Effector memory CD4-positive, alpha-beta T cell (primary cell): ENCODE measurements around the gene TFB1M.
"Not testable (repeated sequence)": the region's sequence is repeated elsewhere in the genome, so short reads cannot be mapped to it uniquely, and the experiment has no call there.

ENCODE experiments used
- DNase-seq, 3 donors: peaks; one replicate each; pipeline ENCODE4 v3.0.0-alpha.2; 2020
- H3K27ac ChIP-seq: 2 replicates; pipeline ENCODE4 v1.7.0; 2013; ENCODE audit warnings: mild to moderate bottlenecking, low read length, moderate library complexity; ENCODE audit not compliant: insufficient read depth, poor library complexity, severe bottlenecking
- H3K27me3 ChIP-seq: replicated peaks from 2 replicates; pipeline ENCODE4 v1.7.0; 2013; ENCODE audit warnings: mild to moderate bottlenecking, low read length; ENCODE audit not compliant: insufficient read depth, control insufficient read depth, poor library complexity, severe bottlenecking
- H3K36me3 ChIP-seq: 2 replicates; pipeline ENCODE4 v1.7.0; 2013; ENCODE audit warnings: mild to moderate bottlenecking, low read length, moderate library complexity; ENCODE audit not compliant: control insufficient read depth, insufficient read depth
- H3K4me1 ChIP-seq: 2 replicates; pipeline ENCODE4 v1.7.0; 2013; ENCODE audit warnings: low read length, mild to moderate bottlenecking; ENCODE audit not compliant: control insufficient read depth, insufficient read depth, poor library complexity, severe bottlenecking
- H3K4me3 ChIP-seq: 2 replicates; pipeline ENCODE4 v1.7.0; 2013; ENCODE audit warnings: low read length, low read depth, mild to moderate bottlenecking; ENCODE audit not compliant: insufficient read depth, poor library complexity, severe bottlenecking
- H3K9me3 ChIP-seq: 2 replicates; pipeline ENCODE4 v1.7.0; 2013; ENCODE audit warnings: mild to moderate bottlenecking, low read length, moderate library complexity; ENCODE audit not compliant: control insufficient read depth

TFB1M gene

GRCh38 chr6:155269765-155270164, 44.5 kb downstream of the TFB1M start:
- Histone ChIP-seq H3K9me3 (no peaks in the 10 kb centered on the region), H3K4me3 (no peak overlapping the region), H3K27me3 (no peaks in the 10 kb centered on the region), H3K27ac (no peak overlapping the region), H3K4me1 (no peaks in the 10 kb centered on the region), H3K36me3 (peaks cover 8% of the 10 kb centered on the region)
- DNase-seq, result no peak

GRCh38 chr6:155268088-155268867, 46.0 kb downstream of the TFB1M start:
- H3K27ac ChIP-seq, H3K4me3 ChIP-seq, H3K9me3 ChIP-seq, H3K4me1 ChIP-seq, H3K27me3 ChIP-seq, DNase-seq, H3K36me3 ChIP-seq: not testable (repeated sequence)

- H3K4me1 ChIP-seq, result no peaks in the 10 kb centered on the region
- H3K9me3 ChIP-seq, result no peaks in the 10 kb centered on the region
- peaks cover 6% of the 10 kb centered on the region for H3K36me3 ChIP-seq
- DNase-seq, result no peak
- H3K27ac ChIP-seq, result no peak overlapping the region
- no peaks in the 10 kb centered on the region for H3K27me3 ChIP-seq
- no peak overlapping the region for H3K4me3 ChIP-seq
Measured at GRCh38 chr6:155267411-155267810, 46.9 kb downstream of the TFB1M start.

GRCh38 chr6:155265843-155266535, 48.3 kb downstream of the TFB1M start:
- H3K9me3 ChIP-seq, result no peaks in the 10 kb centered on the region
- DNase-seq, result no peak
- peaks cover 8% of the 10 kb centered on the region for H3K36me3 ChIP-seq
- H3K4me1 ChIP-seq, result no peaks in the 10 kb centered on the region
- H3K27me3 ChIP-seq, result no peaks in the 10 kb centered on the region
- no peak overlapping the region for H3K27ac ChIP-seq
- H3K4me3 ChIP-seq, result no peak overlapping the region

GRCh38 chr6:155264693-155265320, 49.5 kb downstream of the TFB1M start:
- Histone ChIP-seq H3K27ac (no peak overlapping the region), H3K4me3 (no peak overlapping the region), H3K9me3 (no peaks in the 10 kb centered on the region)

GRCh38 chr6:155263373-155264063, 50.8 kb downstream of the TFB1M start, which contains the start of gene CLDN20:
TSS of gene CLDN20 (plus strand) at chr6:155264013. CDS start at chr6:155275720, 11,707 bp downstream.
- Histone ChIP-seq H3K4me3 (no peak within 1 kb of the TSS), H3K27ac (no peak within 1 kb of the TSS), H3K27me3 (no peaks in the 10 kb centered on the region), H3K9me3 (no peaks in the 10 kb centered on the region), H3K4me1 (no peaks in the 10 kb centered on the region), H3K36me3 (peaks cover 30% of the 10 kb centered on the region)
- no peak for DNase-seq

More at GRCh38 chr6:155264693-155265320, 49.5 kb downstream of the TFB1M start:
- Histone ChIP-seq H3K36me3 (peaks cover 17% of the 10 kb centered on the region), H3K27me3 (no peaks in the 10 kb centered on the region), H3K4me1 (no peaks in the 10 kb centered on the region)
- DNase-seq, result no peak

GRCh38 chr6:155262655-155263054, 51.6 kb downstream of the TFB1M start:
- no peak for DNase-seq
- H3K4me3 ChIP-seq, result no peak overlapping the region
- peaks cover 33% of the 10 kb centered on the region for H3K36me3 ChIP-seq
- H3K27ac ChIP-seq, result no peak overlapping the region
- H3K9me3 ChIP-seq, result no peaks in the 10 kb centered on the region
- H3K4me1 ChIP-seq, result no peaks in the 10 kb centered on the region
- no peaks in the 10 kb centered on the region for H3K27me3 ChIP-seq

GRCh38 chr6:155261111-155261900, 53.0 kb downstream of the TFB1M start:
- Histone ChIP-seq H3K27me3 (no peaks in the 10 kb centered on the region), H3K4me1 (no peaks in the 10 kb centered on the region), H3K4me3 (no peak overlapping the region), H3K27ac (no peak overlapping the region), H3K9me3 (no peaks in the 10 kb centered on the region), H3K36me3 (peaks cover 46% of the 10 kb centered on the region)
- DNase-seq, result no peak

- Histone ChIP-seq H3K4me1 (no peaks in the 10 kb centered on the region), H3K4me3 (no peak overlapping the region), H3K9me3 (no peaks in the 10 kb centered on the region), H3K36me3 (peaks cover 49% of the 10 kb centered on the region), H3K27ac (no peak overlapping the region), H3K27me3 (no peaks in the 10 kb centered on the region)
- no peak for DNase-seq
Measured at GRCh38 chr6:155260686-155261085, 53.6 kb downstream of the TFB1M start.
